HG03159 (cell line): ENCODE data around the gene NNT.
"Not testable (repeated sequence)": the region's sequence is repeated elsewhere in the genome, so short reads cannot be mapped to it uniquely, and the experiment has no call there.

Experiments
- ATAC-seq: cut with Tn5 transposase; IDR thresholded peaks from one replicate; pipeline ENCODE4 v1.9.1; 2021; ENCODE audit warnings: mild to moderate bottlenecking, moderate library complexity; ENCODE audit not compliant: unreplicated experiment

The NNT gene

DNA sequence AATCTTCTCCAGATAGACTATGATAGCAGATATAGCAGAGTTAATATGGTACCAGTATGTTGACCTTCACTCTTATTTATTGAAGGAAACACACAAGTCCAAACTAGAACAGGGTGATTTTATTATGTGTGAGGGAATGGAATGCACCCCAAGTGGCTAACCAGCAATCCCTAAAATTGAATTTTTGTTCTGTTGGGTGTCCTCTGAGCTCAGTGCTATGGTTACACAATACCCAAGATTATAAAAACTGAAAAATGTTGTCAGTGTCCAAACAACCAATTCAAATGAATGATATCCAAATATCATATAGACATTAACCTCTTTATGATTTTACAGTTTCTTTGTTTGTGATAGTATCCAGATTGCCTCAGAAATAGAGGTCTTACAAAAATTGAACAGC lies 60.9 kb downstream of the NNT start:
- no peak for ATAC-seq

DNA sequence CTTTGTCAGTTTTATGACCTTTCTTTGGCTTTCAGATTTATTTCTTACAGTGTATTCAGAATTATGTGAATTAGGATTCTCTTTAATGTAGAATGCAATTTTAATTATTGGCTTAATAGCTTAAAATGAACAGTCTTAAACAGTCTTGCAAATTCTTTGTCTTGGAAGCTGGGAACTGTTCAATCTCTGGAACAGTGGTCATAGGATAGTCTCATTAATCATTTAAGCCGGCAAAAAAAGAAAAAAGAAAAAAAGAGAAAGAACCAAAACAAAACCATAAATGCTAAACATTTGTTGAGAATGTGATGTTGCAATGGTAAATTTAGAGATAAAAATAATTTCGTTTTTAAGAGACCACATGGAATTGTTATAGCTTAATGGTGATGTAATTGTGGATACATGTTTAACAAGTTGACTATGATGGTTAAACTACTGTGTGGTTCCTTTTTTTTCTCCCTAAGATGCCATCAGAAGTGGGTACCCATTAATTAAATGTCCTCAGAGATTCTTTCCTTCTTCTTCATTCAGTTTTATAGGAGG lies 61.6 kb downstream of the NNT start:
- ATAC-seq: no peak

DNA sequence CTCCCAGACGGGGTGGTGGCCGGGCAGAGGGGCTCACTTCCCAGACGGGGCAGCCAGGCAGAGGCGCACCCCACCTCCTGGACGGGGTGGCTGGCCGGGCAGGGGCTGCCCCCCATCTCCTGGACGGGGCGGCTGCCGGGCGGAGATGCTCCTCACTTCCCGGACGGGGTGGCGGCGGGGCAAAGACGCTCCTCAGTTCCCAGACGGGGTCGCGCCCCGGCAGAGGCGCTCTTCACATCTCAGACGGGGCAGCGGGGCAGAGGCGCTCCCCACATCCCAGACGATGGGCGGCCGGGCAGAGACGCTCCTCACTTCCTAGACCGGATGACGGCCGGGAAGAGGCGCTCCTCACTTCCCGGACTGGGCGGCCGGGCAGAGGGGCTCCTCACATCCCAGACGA lies 62.8 kb downstream of the NNT start:
- not testable (repeated sequence) for ATAC-seq

DNA sequence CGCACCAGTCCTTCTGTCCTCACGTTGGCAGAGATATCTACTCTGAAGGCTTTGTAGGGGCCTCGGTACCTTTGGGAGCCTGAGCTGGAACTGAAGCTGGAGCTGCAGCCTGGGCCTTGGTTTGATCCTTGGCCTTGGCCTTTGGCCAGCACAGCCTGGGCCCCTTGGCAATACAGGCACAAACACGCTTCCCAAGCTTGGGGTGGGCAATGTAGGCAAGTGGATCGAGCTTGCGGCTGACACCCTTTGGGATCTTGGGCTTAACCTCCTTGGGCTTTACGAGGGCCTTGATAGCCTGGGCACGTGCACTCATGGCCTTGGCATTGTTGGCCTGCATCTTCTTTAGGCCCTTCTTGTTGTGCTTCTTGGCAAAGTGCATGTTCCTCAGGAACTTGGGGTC lies 63.7 kb downstream of the NNT start:
- ATAC-seq: not testable (repeated sequence)

DNA sequence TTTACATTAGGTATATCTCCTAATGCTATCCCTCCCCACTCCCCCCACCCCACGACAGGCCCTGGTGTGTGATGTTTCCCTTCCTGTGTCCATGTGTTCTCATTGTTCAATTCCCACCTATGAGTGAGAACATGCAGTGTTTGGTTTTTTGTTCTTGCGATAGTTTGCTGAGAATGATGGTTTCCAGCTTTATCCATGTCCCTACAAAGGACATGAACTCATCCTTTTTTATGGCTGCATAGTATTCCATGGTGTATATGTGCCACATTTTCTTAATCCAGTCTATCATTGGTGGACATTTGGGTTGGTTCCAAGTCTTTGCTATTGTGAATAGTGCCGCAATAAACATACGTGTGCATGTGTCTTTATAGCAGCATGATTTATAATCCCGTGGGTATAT lies 64.4 kb downstream of the NNT start:
- not testable (repeated sequence) for ATAC-seq

- ATAC-seq: no peak
Observed at GRCh38 chr5:43674536-43674935, 71.6 kb downstream of the NNT start.

DNA sequence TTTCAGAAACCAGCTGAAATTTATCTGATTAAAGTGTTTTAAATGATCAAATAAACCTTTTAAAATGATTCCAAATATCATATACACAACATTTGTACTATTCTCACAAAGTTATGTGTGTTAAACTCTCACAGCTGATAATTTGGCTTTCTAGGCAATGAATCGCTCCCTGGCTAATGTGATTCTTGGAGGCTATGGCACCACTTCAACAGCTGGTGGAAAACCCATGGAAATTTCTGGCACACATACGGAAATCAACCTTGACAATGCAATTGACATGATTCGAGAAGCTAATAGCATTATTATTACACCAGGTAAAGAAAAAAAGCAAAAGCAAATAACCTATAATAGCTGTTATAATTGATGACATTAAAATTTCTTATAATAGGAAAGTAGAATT lies 72.4 kb downstream of the NNT start:
- ATAC-seq: no peak

DNA sequence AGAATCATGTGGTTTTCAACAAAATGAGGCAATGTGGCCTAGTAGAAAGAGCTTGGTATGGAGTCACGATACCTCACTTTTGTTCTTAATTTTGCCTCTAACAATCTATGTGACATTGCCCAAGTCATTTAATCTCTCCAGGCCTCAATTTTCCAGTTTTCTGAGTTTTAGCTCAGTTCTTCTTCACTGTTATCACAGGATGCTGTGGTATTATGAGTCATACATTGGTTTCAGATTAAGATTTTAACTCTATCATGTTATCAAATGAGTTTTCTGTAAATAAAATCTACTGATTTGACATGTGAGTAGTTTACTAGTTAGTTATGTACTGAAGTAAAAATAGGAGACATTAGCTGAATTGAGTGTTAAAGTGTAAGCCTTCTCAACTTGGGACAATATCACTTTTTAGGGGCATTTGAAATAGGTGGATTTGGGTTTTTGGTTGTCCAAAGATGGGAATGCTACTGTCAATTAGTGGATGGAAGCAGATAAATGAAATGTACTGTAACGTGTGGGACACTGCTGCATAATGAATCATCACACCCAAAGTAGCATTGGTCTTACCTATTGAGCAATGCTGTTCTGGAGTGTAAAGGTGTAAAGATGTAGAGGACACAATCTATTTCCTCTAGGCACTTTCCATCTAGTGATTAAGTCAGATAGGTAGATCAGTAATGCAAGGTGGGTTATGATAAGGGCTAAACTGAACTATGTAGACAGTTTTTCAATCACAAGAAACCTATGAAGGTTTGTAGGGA lies 73.3 kb downstream of the NNT start:
- no peak for ATAC-seq

GRCh38 chr5:43677253-43677652 lies 74.3 kb downstream of the NNT start:
- no peak for ATAC-seq

DNA sequence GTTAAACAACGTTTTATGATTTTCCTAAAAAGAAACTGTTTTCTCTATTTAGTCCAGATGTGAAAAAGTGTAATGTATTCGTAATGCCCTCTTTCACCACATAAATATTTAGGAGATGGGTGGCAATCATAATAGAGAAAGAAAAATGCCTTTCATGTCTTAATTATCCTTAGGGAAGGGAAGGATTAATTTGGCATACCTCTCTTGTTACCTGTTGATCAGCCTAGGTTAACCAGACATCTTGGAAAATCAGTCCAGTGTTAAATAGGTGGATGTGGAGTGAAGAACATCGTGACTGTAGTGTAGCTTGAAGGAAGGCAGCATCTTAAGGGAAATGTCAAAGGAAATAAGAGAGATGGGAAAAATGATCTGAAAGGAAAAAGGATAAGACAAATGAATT lies 76.2 kb downstream of the NNT start:
- ATAC-seq: no peak

GRCh38 chr5:43680286-43680685 lies 77.3 kb downstream of the NNT start:
- no peak for ATAC-seq

GRCh38 chr5:43683884-43684471 lies 81.0 kb downstream of the NNT start:
- ATAC-seq: no peak

DNA sequence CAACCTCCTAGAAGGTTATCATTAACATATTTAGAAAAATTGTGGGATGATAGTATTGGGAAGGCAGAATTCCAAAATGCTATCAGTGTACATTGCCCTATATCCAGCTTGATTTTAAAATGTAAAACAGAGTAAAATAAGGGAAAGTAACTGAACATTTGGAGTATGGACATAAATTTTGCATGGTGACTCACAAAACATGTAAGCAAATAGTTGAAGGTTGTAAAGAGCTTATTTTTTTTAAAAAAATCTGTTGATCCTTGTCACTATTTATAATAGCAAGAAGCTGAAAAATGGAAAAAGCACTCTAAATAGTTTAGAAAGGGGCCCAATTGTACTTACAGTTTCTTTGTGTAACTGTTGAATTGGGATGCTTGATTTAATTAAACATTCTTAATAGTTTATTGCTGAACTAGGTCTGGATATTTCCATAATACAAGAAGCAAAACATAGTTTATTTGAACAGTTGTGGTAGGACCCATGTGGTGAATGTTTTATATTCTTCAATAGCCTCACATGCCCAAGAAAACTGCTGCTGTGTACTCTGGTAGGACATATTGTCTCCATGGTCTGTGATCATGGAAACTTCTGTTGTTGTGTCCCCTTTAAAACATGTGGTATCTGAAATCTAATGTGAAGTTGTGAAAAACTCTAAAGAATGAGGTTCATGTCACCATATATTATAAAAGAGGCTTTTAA lies 82.4 kb downstream of the NNT start:
- ATAC-seq: no peak

- ATAC-seq: no peak
Observed at GRCh38 chr5:43687275-43687674, 84.3 kb downstream of the NNT start.

DNA sequence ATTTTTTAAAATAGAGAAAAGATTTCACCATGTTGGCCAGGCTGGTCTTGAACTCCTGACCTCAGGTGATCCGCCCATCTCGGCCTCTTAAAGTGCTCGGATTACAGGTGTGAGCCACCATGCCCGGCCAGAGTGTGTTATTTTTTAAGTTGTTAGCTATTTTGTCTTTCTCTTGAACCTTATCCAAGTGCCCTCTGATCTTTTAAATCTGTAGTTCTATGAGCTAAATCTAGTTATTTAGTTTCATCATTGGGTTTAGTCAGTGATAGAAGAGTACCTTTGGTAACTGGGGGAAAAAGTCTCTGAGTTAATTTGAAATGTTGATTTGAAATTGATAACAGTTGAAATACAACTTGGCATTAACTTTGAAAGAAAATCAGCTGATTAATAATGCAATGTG lies 88.3 kb downstream of the NNT start:
- ATAC-seq: no peak

- ATAC-seq: no peak
Observed at GRCh38 chr5:43691893-43692292, 88.9 kb downstream of the NNT start.

- ATAC-seq: no peak
Observed at GRCh38 chr5:43693411-43693810, 90.4 kb downstream of the NNT start.

DNA sequence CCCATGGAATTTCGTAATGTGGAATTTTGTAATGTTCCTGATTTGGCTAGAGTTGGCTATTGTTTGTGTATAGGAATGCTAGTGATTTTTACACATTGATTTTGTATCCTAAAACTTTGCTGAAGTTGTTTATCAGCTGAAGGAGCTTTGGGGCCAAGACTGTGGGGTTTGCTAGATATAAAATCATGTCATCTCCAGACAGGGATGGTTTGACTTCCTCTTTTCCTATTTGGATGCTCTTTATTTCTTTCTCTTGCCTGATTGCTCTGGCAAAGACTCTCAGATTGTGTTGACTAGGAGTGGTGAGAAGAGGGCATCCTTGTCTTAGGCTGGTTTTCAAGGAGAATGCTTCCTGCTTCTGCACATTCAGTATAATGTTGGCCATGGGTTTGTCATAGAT lies 91.0 kb downstream of the NNT start:
- ATAC-seq: no peak

DNA sequence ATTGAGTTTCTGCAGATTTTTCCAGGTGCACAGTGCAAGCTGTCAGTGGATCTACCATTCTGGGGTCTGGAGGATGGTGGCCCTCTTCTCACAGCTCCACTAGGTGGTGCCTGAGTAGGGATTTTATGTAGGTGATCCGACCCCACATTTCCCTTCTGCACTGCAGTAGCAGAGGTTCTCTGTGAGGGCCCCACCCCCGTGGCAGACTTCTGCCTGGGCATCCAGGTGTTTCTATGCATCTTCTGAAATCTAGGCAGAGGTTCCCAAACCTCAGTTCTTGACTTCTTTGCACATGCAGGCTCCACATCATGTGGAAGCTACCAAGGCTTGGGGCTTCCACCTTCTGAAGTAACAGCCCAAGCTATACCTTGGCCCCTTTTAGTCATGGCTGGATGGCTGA lies 93.5 kb downstream of the NNT start:
- not testable (repeated sequence) for ATAC-seq

GRCh38 chr5:43699910-43700309 lies 96.9 kb downstream of the NNT start:
- ATAC-seq: no peak

GRCh38 chr5:43700601-43701000 lies 97.6 kb downstream of the NNT start:
- no peak for ATAC-seq

DNA sequence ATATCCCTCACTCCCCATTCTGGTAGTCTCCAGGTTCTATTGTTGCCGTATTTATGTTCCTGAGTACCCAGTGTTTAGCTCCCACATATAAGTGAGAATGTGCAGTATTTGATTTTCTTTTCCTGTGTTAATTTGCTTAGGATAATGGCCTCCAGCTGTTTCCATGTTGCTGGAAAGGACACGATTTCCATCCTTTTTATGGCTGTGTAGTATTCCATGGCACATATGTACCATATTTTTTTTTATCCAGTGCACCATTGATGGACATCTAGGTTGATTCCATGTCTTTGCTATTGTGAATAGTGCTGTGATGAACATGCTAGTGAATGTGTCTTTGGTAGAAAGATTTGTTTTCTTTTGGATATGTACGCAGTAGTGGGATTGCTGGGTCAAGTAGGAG lies 98.2 kb downstream of the NNT start:
- no peak for ATAC-seq
